ENCODE results near the gene AFF3. TPM values are rescaled to one million over a fixed set of nuclear protein-coding genes. Genes with fewer than 3 reads are reported as not detected.
A peak's percentile ranks its signal among the peaks of the same experiment; 100 is the strongest.

The AFF3 gene
- total and polyA plus RNA-seq, 2 of the 8 experiments (the other 6 are each of a cell fraction or from before 2014, with no cell fraction given), result 0.27 to 3.0 TPM

DNA sequence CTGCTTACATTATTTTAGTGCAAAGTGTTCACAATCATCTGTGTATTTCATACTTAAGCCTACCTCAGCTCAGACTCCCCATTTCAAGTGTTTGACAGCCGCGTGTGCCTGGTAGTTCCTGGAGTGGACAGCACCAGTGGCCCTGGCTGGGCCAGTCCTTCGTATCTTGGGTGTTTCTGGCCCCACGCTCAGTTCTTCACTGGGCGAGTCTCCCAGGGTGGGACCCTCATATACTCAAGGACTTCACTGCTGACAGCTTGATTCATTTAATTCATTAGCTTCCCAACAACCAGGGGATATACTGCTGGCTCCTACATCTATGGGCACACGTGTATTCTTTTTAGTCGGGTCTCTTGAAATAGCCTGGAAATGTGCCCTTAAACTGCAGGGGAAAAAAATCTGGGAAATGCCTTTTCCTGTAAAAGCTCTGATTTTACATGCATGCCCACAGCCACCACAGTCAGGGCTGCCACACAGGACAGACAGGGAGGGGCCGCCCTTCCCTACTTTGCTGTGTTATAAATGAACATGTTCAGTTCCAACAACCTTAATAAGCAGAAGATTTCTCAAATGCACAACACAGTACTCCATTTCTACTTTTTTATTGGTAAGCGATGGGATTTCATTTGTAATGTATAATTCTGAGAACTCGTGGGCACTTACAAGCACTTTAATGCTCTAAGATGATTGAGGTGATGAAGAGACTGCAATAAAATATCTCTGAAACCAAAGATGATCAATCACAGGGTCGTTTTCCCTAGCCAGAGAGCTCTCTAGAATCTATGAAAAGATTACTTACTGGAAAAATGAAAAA is 447.1 kb downstream of the AFF3 start:
- Histone ChIP-seq H2BK12ac (ENCODE audit: low read depth, low read length) (0 out of 2 replicates have a peak overlapping the region, but pooled peaks have one; percentile 17), H3K18ac (ENCODE audit: extremely low read depth, low read length) (no peak overlapping the region), H4K5ac (ENCODE audit: insufficient read length, low read depth, low read length) (no peak overlapping the region), H3K4me1 (replicated peaks in 1 of 4; ENCODE audit: control insufficient read depth in 3 of 4, insufficient read depth in 4 of 4, low read length in 3 of 4) (no peaks in the 10 kb centered on the region), H3K4ac (replicated peaks; ENCODE audit: insufficient read length, low read depth, low read length) (no peak overlapping the region), H3K56ac (replicated peaks; ENCODE audit: insufficient read length, low read depth, low read length) (no peak overlapping the region), H4K8ac (ENCODE audit: extremely low read depth, insufficient read depth, low read length) (no peak overlapping the region), H3K23me2 (ENCODE audit: low read depth, low read length) (no peaks in the 10 kb centered on the region), H2BK20ac (ENCODE audit: low read length) (no peak overlapping the region), H2AK5ac (ENCODE audit: low read depth, low read length) (no peak overlapping the region), H3K36me3 (ENCODE audit: control insufficient read depth in 2 of 4, insufficient read depth in 4 of 4, low read length in 3 of 4) (no peaks in the 10 kb centered on the region), H2BK5ac (ENCODE audit: low read depth, low read length) (no peak overlapping the region), H3K79me2 (ENCODE audit: control insufficient read depth in 1 of 2, insufficient read depth in 2 of 2, low read length in 2 of 2) (no peaks in the 10 kb centered on the region), H2BK120ac (replicated peaks; ENCODE audit: low read depth, low read length) (no peak overlapping the region), H4K20me1 (replicated peaks in 1 of 2; ENCODE audit: control insufficient read depth in 1 of 2, insufficient read depth in 2 of 2, low read length in 2 of 2) (no peaks in the 10 kb centered on the region), H2AFZ (ENCODE audit: low read length) (no peak overlapping the region), H3K4me3 (ENCODE audit: extremely low read depth in 1 of 4, insufficient read depth in 2 of 4, low read depth in 3 of 4, low read length in 4 of 4) (no peak overlapping the region), H3K79me1 (ENCODE audit: low read depth, low read length) (no peaks in the 10 kb centered on the region), H3K9ac (replicated peaks in 1 of 4; ENCODE audit: extremely low read depth in 1 of 4, low read depth in 3 of 4, low read length in 3 of 4) (no peak overlapping the region), H3K23ac (ENCODE audit: insufficient read length) (no peak overlapping the region), H3K27me3 (replicated peaks in 1 of 4; ENCODE audit: control insufficient read depth in 3 of 4, extremely low read depth in 1 of 4, insufficient read depth in 3 of 4, low read length in 3 of 4) (no peaks in the 10 kb centered on the region), H3K4me2 (ENCODE audit: insufficient read depth in 1 of 2, low read depth in 2 of 2, low read length in 2 of 2) (no peak overlapping the region), H3K27ac (ENCODE audit: low read depth, low read length) (no peak overlapping the region), H3K9me3 (ENCODE audit: insufficient read depth in 2 of 2, low read depth in 1 of 2, low read length in 1 of 2) (no peaks in the 10 kb centered on the region), H2BK15ac (ENCODE audit: low read length) (no peak overlapping the region), H3K14ac (ENCODE audit: insufficient read length) (no peak overlapping the region), H4K91ac (replicated peaks; ENCODE audit: insufficient read length, low read length) (no peak overlapping the region)
- FAIRE-seq (no peak), DNase-seq (ENCODE audit: low read depth in 1 of 2, low spot score in 2 of 2) (peak in 1 of 2 experiments; percentile 16)
- ChIA-PET CTCF (ENCODE audit: partially characterized antibody) (interaction anchor here (1.6 to 2.8 kb wide), 3 partner anchors 9 to 89 kb away, joined by 3 to 9 read pairs (median 9); no protein-coding TSS in a partner anchor), POLR2A (ENCODE audit: partially characterized antibody) (interaction anchor here (0.6 kb wide), 1 partner anchor 507 kb away, joined by 3 read pairs; no protein-coding TSS in a partner anchor)
- 88% methylated on average over 11 of the region's 11 CpGs; no CpG with 5 or more reads in 1 of the 2 experiments for WGBS, 2 experiments (ENCODE audit: extremely low coverage in 1 of 2, insufficient coverage in 1 of 2, insufficient read length in 1 of 2, insufficient replicate concordance in 2 of 2, low coverage in 1 of 2, low lambda C conversion rate in 2 of 2, missing lambda C conversion rate in 1 of 2)
- TF ChIP-seq SP2 (IDR thresholded peaks at IDR 0.05; ENCODE audit: low read length) (no peak), NRF1 (IDR thresholded peaks at IDR 0.05; ENCODE audit: low read depth, low read length) (no peak), TAF7 (optimal IDR thresholded peaks at IDR 0.05; ENCODE audit: borderline replicate concordance, low read depth, low read length) (no peak), PHF8 (conservative IDR thresholded peaks at IDR 0.05; ENCODE audit: low read depth, low read length) (no peak), CTCF (IDR thresholded peaks at IDR 0.05; ENCODE audit: control extremely low read depth in 1 of 3, insufficient read depth in 1 of 3, low read depth in 1 of 3, low read length in 3 of 3) (no peak), RXRA (IDR thresholded peaks at IDR 0.05; ENCODE audit: insufficient read depth, low read depth, low read length) (no peak), SIN3A (conservative IDR thresholded peaks at IDR 0.05 in 1 of 2, IDR thresholded peaks at IDR 0.05 in 1 of 2; ENCODE audit: low read depth in 1 of 2, low read length in 2 of 2) (no peak), CBX8 (IDR thresholded peaks at IDR 0.05; ENCODE audit: borderline replicate concordance, low read depth, low read length) (no peak), ZNF274 (IDR thresholded peaks at IDR 0.05; ENCODE audit: borderline replicate concordance, extremely low read depth, low read length) (no peak)
